ENCODE results near the gene PPP4R3C. TPM values are rescaled to one million over a fixed set of nuclear protein-coding genes. Genes with fewer than 3 reads are reported as not detected.

Gene PPP4R3C
- total RNA-seq, 6 donors from 2014 or later = not detected

GRCh38 chrX:27439771-27440170, 23.4 kb downstream of the PPP4R3C start:
- H3K36me3 ChIP-seq = no peaks in the 10 kb centered on the region
- no peak overlapping the region for H3K27ac ChIP-seq
- TF ChIP-seq POLR2A (IDR thresholded peaks at IDR 0.05) = no peak
- TF ChIP-seq EP300 (IDR thresholded peaks at IDR 0.05) = no peak
- no peak for TF ChIP-seq POLR2AphosphoS5 (IDR thresholded peaks at IDR 0.05)
- no peak for TF ChIP-seq CTCF (IDR thresholded peaks at IDR 0.05)
- H3K9me3 ChIP-seq = no peaks in the 10 kb centered on the region
- DNase-seq (no peak), ATAC-seq (ENCODE audit: low FRiP score in 2 of 2) (no peak)
- 44 to 45% methylated on average over 2 of the region's 2 CpGs for WGBS, 2 donors
- no peaks in the 10 kb centered on the region for H3K4me1 ChIP-seq
- no peak overlapping the region for H3K4me3 ChIP-seq
- no peaks in the 10 kb centered on the region for H3K27me3 ChIP-seq

GRCh38 chrX:27438937-27439336, 24.2 kb downstream of the PPP4R3C start:
- TF ChIP-seq POLR2A (IDR thresholded peaks at IDR 0.05) = no peak
- no peak for TF ChIP-seq POLR2AphosphoS5 (IDR thresholded peaks at IDR 0.05)
- no peak for TF ChIP-seq EP300 (IDR thresholded peaks at IDR 0.05)
- no peak for TF ChIP-seq CTCF (IDR thresholded peaks at IDR 0.05)
- 55 to 74% methylated on average over 3 of the region's 3 CpGs for WGBS, 2 donors
- no peak for ATAC-seq (ENCODE audit: low FRiP score in 2 of 2)
- Histone ChIP-seq H3K27ac (no peak overlapping the region), H3K27me3 (no peaks in the 10 kb centered on the region), H3K4me1 (no peaks in the 10 kb centered on the region), H3K4me3 (no peak overlapping the region), H3K36me3 (no peaks in the 10 kb centered on the region), H3K9me3 (no peaks in the 10 kb centered on the region)
- no peak for DNase-seq

- ATAC-seq (ENCODE audit: low FRiP score in 2 of 2) = no peak
- TF ChIP-seq POLR2A (IDR thresholded peaks at IDR 0.05) (no peak), CTCF (IDR thresholded peaks at IDR 0.05) (no peak), EP300 (IDR thresholded peaks at IDR 0.05) (no peak), POLR2AphosphoS5 (IDR thresholded peaks at IDR 0.05) (no peak)
- Histone ChIP-seq H3K36me3 (no peaks in the 10 kb centered on the region), H3K4me3 (no peak overlapping the region), H3K27me3 (no peaks in the 10 kb centered on the region), H3K4me1 (no peaks in the 10 kb centered on the region), H3K27ac (no peak overlapping the region), H3K9me3 (no peaks in the 10 kb centered on the region)
- no peak for DNase-seq
Measured at GRCh38 chrX:27435031-27435430, 28.1 kb downstream of the PPP4R3C start.

Other genes with a start within 250 kb of the PPP4R3C start
- not detected for gene DCAF8L2, start 127.0 kb upstream of the PPP4R3C start, total RNA-seq

Data from upper lobe of left lung (tissue), 6 donors.